HG03039 (cell line): ENCODE results near the gene SSC4D.
A peak's percentile ranks its signal among the peaks of the same experiment; 100 is the strongest.
"Not testable (repeated sequence)": the region's sequence is repeated elsewhere in the genome, so short reads cannot be mapped to it uniquely, and the experiment has no call there.

Experiments used
- ATAC-seq: cut with Tn5 transposase; IDR thresholded peaks from one replicate; pipeline ENCODE4 v1.9.1; 2021; ENCODE audit warnings: mild to moderate bottlenecking, moderate library complexity; ENCODE audit not compliant: unreplicated experiment

The SSC4D gene

GRCh38 chr7:76423666-76424412 is 14.3 kb upstream of the SSC4D start:
- no peak for ATAC-seq

- ATAC-seq = not testable (repeated sequence)
Measured at GRCh38 chr7:76421097-76421496, 11.6 kb upstream of the SSC4D start.

GRCh38 chr7:76417654-76418310 is 8.3 kb upstream of the SSC4D start:
- ATAC-seq = not testable (repeated sequence)

GRCh38 chr7:76412249-76412648 is 2.8 kb upstream of the SSC4D start:
- no peak for ATAC-seq

GRCh38 chr7:76411626-76412025 is 2.1 kb upstream of the SSC4D start:
- ATAC-seq = no peak

GRCh38 chr7:76408121-76408560 is 1.4 kb downstream of the SSC4D start:
- no peak for ATAC-seq

GRCh38 chr7:76407718-76408117 is 1.8 kb downstream of the SSC4D start:
- ATAC-seq = no peak

GRCh38 chr7:76405738-76406137 is 3.8 kb downstream of the SSC4D start:
- ATAC-seq = no peak

- no peak for ATAC-seq
Measured at GRCh38 chr7:76403780-76404494, 5.6 kb downstream of the SSC4D start.

- not testable (repeated sequence) for ATAC-seq
Measured at GRCh38 chr7:76403097-76403496, 6.4 kb downstream of the SSC4D start.

- ATAC-seq = no peak
Measured at GRCh38 chr7:76400248-76400647, 9.2 kb downstream of the SSC4D start.

GRCh38 chr7:76397409-76398183 is 11.9 kb downstream of the SSC4D start:
- no peak for ATAC-seq

- no peak for ATAC-seq
Measured at GRCh38 chr7:76396864-76397263, 12.6 kb downstream of the SSC4D start.

GRCh38 chr7:76395965-76396726 is 13.4 kb downstream of the SSC4D start:
- ATAC-seq = no peak

- not testable (repeated sequence) for ATAC-seq
Measured at GRCh38 chr7:76395605-76395964, 13.9 kb downstream of the SSC4D start.

GRCh38 chr7:76394957-76395356 is 14.5 kb downstream of the SSC4D start:
- ATAC-seq = no peak

GRCh38 chr7:76393116-76394031 is 16.1 kb downstream of the SSC4D start:
- peak; percentile 87 for ATAC-seq

GRCh38 chr7:76392531-76393115 is 16.9 kb downstream of the SSC4D start:
- ATAC-seq = no peak

- no peak for ATAC-seq
Measured at GRCh38 chr7:76390092-76390491, 19.4 kb downstream of the SSC4D start.
